ENCODE data around the gene TSEN2.
A peak's percentile ranks its signal among the peaks of the same experiment; 100 is the strongest.
"Not testable (repeated sequence)": the region's sequence is repeated elsewhere in the genome, so short reads cannot be mapped to it uniquely, and the experiment has no call there.

The TSEN2 gene

DNA sequence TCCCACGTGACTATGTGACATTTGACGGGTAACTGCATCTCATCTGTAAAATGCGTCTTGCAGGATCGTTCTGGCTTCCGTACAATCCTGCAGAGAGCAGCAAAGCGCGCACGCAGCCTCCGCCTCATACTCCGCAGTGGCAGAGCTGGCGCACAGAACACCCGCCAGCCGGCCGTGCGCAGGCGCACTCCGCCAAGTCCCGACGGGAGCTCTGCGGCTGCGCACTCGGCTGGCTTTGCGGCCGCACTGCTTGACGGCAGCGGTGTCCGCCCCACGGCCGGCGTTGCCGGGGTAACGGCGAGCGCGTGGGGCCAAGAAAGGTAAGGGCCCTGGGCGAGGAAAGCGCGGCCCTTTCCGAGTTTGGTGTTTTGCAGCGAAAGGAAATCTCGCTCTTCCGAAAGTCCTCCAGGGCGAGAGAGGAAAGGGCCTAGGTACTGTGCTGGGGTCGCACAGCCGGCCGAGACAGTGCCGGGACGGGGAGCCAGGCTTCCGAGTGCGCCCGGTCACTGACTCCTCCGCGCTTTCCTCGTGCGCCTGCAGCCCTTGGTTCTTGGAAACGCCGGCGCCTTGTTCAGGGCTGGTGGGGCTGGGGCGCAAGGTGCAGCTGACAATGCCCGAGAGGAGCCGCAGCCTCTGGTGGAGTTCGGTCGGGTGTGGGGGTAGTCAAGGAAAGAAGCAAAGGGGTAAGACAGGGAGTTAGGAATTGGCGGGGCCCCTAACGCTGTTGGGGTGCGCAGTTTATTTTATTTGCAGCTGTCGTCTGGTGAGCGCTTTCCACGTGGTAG, at the start of gene TSEN2:
TSS of gene TSEN2 (plus strand) at position 283 of the 785 bp plus-strand sequence. CDS start 5,321 bp downstream, outside the sequence.
- peak; percentile 89 to 92 for DNase-seq (ENCODE audit: low read depth in 2 of 2)

DNA sequence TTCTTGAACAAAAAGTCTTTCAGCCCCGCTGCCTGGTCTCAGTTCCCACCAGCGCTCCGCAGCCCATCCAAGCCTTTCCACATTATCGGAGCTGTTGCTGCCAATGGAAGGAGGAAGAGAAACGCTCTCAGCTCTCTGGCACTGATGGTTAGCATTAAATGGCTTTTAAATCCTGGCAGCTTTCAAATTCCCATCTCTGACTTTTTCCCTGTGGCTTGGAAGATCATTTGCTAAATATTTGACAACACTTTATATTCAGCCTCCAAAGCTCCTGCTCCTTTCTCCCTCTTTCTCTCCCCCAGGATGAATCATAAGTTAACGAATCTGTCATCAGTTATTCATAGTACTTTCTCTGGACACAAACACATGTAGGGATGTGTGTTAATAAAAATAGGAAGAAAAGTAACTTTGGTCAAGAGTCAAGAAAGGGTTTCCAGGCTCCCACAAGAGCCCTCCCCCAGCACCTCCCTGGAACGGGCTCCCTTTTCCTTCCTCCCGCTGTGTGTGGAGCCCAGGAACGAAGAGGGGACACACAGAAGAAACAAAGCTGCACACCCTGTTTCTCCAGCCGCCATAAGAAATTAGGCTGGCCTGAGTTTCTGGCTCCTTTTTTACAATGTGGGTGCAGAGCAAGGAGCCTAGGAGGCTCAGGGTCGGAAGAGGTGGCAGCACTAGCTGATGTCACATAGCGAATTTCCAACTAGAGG, 47.6 kb upstream of the TSEN2 start:
- DNase-seq (ENCODE audit: low read depth in 2 of 2) = no peak

DNA sequence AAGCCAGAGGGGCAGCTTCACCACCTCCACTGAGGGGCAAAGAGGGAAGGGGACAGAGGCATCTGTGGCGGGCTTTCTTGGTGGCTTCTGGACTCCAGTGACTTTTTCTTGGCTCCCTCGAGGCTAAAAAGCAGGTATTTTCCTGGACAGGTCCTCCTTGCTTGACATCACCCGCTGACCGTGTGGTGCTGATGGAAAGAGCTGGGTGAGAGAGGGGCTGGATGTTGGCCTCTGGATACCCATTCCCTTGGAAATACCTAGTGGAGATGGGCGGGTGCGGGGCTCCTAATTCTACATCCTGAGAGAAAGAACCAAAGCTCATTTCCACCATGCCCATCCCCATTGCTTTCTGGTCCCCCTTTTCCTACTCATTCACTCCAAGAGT, 47.1 kb upstream of the TSEN2 start:
- DNase-seq (ENCODE audit: low read depth in 2 of 2) = no peak

DNA sequence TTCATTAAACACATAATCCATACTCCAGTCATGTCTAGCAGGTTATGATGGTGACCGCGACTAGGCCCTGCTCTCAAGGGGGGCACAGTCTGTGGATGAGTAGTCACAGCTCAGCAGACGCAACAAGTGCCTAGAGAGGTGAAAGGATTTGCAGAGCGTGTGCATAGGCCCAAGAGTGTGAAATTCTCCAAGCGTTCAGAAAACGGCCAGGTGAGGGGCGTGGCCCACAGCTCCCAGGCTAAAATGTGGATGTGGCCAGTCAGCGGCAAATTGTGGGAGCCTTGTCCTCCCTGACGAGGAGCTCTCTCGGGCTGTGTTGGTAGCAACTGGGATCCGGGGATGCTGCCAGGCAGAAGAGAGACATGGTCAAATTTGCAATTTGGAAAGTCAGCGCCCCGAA, 46.4 kb upstream of the TSEN2 start:
- no peak for DNase-seq (ENCODE audit: low read depth in 2 of 2)

DNA sequence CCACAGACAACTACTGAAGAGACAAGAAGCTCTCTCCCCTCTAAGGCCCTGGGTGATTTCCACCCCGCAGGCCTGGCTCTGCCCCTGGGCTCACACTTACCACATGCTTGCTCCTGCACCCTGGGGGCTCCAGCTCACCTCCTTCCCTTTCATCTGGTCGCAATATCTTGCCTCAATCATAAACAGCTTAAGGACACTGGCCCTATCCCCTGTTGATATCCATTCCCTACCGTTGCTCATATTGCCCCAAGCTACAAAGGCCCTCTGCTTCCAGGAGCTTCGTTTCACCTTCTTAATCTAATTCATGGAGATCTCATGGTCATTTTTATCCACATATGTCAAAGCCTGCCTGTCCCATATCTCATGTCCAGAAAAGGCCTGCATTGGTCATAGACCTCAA, 46.0 kb upstream of the TSEN2 start:
- no peak for DNase-seq (ENCODE audit: low read depth in 2 of 2)

DNA sequence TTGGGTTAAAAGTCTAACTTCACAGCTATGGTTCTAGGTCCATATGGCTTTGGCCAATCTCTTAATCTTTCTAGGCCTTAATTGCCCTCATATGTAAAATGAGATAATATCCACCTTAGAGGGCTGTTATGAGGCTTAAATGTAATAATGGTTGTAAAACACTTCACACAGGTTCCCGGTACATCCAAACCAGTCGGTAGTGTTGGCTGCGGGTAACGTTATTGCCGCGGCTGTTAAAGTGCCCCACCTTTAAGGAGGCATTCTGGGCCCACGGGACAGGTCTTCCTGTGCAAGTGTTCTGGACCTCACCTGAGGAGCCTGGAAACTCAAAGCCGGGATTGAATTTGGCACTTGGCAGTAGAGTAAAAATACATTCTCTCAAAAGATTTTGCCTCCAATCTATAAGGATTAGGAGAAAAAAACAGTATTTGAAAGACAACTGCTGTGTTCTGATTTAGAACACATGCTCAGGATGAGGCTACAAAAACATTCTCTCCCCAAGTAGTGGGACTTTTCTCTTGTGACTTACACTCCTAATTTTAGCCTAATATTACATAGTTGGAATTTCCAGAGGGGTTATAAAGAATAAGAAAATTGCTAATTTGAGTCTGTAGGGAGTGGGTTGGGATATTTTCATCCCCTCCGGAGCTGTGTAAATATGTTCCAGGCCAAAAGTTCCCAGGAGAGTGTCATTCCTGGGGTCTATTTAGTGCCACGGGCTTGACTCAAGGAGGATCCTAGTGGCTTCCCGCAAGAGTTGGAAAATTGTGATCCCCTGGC, 44.9 kb upstream of the TSEN2 start:
- DNase-seq (ENCODE audit: low read depth in 2 of 2) = no peak

DNA sequence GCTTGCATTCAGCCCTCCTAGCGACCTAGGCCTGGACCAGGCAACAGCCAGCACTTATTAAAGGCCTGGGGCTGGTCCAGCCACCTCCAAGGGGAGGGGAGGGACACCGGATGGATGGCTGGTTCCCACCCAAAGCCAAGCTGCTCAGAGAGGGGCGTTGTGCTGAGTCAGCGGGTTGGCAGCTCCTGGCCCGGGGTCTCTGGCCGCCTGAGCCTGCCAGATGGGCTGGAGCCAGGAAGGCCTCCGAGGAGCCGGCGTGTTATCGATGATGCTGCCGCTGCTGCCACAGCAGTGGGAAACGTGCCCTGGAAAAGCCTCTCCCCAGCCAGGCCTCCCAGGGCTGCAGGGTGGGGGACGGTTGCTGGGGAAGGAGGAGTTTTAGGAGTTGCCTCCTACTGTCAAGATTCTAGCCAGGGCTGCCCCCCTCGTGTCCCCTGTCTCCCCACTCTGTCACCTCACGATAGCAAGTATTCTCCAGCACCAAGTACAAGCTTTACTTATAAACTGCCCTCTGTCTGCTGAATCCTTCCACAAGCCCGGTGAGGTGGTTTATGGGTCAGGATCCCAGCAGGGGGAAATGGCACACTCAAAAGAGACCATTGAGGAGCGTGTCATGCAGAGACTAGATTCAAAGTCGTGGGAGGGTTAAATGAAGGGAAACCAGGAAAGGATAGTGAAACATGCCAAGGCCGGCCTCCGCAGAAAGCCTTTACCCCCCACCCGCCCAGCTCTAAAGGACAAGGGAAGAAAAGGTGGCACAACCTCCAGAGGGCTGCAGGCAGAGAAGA, 43.2 kb upstream of the TSEN2 start:
- no peak for DNase-seq (ENCODE audit: low read depth in 2 of 2)

DNA sequence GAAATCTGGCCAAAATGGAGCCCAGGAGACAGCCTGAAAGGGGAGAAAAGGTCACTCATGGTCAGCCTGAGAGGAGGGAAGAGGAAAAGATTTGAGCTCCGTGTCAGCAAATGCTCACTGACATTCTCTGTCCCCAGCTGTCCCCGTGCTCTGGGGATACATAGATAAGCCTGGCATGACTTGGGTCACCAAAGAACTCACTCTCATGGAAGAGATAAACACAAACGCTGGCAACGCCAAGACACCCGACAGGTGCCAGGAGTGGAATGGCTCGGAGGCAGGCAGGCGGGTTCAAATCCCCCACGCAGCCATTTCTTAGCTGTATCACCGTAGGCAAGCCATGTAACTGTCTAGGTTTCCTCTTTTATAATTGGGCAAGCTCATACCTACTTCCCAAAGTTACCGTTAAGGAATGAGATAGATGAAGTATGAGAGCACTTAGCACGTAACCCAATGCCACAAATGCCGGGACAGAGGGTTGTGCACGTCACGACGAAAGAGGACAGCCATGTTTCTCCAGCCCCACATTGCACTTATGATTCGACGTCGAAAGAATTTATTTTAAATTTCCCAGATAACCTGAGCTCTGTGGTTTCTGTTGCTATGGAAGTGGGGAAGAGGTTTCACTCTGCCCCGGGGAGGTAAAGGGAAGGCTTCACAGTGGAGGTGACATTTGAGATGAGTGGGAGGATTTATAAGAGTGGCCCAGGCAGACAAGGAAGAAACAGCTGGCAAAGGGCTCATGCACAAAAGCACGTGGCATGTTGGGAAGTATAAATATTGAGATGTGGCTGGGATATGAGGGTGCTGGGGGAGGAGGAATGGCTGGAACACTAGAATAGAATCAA, 41.4 kb upstream of the TSEN2 start:
- DNase-seq (ENCODE audit: low read depth in 2 of 2) = no peak

DNA sequence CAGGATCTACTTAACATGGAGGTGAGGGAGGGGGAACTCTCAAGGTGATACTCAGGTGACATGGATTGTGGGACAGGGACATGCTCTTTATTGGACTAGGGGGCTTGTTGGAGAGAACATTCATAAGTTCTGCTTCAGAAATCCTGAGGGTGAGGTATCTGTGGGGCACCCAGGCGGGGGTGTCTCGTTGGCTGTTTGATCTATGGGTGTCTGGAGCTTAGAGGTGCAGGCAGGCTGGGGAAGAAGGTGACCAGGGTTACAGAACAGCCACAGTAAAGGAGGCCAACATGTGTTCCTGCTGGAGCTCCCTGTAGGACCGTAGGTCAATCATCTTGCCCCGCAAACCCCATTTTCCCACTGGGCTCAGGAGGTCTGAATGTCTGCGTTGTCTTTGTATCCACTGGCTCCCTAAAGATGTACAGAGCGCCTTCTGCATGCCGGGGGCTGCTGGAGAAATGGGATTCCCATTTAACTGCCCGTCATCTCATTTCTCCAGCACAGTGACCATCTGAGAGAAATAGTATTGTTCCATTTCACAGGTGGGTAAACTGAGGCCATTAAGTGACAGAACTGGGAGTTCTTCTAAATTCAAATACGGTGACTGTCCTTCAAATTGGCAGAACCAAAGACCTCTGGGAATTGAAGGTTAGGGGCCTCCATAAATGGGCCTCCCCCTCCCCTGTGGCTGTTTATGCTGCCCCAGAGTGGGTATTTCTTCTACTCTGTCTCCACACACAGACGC, 40.3 kb upstream of the TSEN2 start:
- no peak for DNase-seq (ENCODE audit: low read depth in 2 of 2)

DNA sequence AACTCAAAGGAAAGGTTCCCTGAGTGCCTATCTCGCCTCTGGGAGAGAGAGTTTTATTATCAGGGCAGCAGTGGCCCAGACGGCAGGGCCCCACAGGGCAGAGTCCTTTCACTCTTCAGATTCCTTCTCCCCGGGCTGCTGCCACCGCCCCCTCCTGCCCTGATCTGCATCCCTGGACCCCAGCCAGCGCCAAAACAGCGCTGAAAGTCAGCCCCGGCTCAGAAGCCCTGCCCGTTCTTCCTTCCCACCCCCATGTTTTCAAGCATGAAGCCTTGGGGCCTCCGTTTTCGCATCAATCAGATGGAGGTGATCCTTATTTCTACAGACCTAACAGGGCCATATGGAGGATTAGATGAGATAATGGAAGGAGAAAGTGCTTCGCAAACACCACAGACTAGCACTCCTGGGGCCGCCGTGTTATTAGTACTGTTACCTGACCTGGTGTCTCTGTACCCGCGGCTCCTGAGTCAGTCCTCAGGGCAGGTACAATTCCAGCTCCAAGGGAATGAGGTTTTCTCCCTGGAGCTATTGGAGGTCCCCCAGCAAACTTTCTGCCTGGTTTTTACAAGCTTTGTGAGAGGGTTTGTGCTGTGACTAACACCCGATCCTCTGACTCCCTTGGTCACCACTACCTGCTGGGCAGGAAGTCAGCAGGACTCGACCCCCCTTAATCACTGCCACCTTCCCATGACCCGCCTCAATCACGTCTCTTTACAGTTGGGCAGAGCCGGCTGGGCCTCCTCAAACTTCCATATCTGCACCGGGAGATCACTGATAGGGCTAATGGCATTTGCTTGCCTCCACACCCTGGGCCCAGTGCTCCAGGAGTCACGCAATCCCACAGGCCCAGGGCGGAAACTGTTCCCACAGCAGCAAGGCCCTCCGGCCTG, 39.5 kb upstream of the TSEN2 start:
- no peak for DNase-seq (ENCODE audit: low read depth in 2 of 2)

DNA sequence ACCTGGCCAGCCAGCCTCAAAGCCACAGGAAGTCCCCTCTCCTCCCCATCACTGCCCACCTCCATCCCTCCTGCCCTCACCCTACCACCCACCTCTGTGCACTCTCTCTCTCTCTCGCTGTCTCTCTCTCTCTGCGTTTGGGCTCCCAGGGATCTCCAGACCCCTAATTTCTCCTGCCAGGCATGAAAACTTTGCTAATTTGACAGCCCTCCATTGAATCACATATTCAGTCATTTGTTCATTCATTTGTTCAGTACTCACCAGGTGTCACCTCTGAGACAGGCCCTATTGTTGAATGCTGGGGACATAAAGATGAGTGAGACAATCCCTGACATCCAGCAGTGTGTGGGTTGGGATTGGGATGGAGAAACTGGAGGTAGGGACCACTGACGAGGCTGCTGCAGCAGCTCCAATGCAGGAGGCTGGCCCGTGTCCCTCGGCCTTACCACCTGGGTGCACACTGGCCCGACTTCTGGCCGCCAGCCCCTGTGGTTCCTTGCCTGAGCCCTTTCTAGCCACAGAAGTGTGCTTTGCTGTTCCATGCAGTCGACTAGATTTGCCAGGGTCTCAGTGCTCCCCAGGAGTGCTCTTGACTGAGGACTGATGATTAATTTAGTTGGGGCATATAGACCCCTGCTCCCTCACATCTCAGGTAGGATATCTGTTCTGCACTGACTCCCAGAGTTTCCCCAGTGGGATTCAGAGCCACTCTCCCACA, 38.6 kb upstream of the TSEN2 start:
- DNase-seq (ENCODE audit: low read depth in 2 of 2) = no peak

DNA sequence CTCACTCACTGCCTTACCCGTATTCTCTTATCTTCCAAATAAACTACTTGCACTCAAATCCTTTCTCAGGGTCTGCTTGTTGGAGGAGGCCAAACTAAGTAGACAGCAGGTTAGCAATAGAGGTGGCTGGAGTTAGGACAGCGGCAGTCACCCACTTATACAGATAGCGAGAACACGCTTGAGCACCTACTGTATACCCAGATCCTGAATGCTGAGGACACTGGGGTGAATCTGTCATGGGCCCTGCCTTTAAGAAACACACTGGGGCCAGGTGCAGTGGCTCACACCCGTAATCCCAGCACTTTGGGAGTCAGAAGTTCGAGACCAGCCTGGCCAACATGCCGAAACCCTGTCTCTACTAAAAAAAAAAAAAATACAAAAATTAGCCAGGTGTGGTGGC, 38.0 kb upstream of the TSEN2 start:
- no peak for DNase-seq (ENCODE audit: low read depth in 2 of 2)

DNA sequence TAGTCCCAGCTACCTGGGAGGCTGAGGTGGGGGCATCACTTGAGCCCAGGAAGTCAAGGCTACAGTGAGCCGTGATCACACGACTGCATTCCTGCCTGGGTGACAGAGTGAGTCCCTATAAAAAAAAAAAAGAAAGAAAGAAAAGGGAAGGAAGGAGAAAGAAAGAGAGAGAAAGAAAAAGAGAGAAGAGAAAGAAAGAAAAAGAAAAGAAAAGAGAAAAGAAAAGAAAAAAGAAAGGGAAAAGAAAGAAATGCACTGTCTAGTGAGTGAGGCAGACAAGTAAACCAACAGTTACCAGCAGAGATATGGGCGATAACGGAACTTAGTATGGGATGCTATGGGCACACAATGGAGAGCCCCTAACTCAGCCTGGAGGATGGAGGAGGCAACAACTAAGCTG, 37.2 kb upstream of the TSEN2 start:
- DNase-seq (ENCODE audit: low read depth in 2 of 2) = no peak

DNA sequence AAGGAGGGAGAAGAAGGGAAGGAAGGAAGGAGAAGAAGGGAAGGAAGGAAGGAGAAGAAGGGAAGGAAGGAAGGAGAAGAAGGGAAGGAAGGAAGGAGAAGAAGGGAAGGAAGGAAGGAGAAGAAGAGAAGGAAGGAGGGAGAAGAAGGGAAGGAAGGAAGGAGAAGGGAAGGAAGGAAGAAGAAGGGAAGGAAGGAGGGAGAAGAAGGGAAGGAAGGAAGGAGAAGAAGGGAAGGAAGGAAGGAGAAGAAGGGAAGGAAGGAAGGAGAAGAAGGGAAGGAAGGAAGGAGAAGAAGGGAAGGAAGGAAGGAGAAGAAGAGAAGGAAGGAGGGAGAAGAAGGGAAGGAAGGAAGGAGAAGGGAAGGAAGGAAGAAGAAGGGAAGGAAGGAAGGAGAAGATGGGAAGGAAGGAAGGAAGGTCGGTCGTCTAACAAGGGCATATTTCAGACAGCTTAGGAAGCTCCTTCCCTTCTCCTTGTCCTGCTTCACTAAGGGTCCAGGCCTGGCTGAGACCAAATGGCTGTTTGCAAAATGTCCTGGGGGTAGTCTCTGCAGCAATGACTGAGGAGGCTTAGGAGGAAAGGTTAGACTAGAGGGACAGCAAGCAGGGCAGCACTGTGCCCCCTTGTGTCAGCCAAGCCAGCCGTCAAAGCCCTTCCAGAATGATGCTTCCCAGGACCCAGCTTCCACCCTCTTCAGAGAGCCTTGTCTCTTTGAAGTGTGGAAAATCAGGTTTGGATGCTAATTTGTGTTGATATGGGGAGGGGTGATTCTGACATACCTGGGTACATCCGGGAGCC, 35.7 kb upstream of the TSEN2 start:
- DNase-seq (ENCODE audit: low read depth in 2 of 2) = not testable (repeated sequence)

DNA sequence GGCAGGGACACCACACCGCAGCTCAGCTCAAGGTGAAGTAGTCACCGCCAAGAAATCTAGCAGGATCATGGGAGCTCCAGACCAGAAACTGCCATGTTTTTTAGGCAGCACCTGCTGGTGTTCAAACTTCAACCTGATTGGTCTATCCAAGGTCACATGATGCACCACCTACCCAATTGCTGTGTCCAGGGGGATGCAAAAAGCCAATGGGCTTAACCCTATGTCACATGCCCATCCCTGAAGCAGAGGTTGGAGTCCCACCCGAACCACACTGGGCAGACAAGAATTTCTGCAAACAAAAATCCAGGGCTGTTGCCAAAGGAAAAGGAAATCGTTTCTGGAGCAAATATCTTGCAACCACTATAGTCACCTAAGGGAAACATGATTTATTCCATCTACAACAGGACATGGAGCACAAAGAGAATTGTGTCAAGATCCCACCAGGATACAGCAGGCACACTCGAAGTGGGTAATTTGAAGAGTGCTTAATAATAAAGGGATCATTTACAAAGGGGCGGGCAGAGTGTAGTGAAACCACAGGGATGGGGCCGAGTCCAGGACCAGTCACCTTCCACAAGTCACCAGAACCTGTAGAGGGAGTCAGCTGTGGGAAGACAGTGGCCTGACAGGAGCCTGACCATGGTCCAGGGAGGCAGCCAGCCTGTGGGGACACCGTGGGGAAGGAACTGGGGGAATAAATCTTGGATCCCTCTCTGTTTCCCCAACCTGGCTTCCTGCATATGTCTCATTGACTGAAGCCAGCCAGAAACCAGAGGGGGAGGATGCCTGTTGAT, 34.2 kb upstream of the TSEN2 start:
- no peak for DNase-seq (ENCODE audit: low read depth in 2 of 2)

DNA sequence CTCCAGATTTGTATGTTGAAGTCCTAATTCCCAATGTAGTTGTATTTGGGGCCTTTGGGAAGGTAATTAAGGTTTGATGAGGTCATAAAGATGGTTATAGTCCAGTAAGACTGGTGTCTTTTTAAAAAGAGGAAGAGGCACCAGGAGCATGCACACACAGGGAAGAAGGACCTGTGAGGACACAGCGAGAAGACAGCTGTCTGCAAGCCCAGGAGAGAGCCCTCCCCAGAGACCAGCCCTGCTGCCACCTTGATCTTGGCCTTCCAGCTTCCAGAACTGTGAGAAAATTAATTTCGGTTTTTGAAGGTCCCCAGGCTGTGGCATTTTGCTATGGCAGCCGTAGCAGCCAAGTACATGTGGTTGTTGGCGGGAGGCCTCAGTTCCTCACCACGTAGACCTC, 32.8 kb upstream of the TSEN2 start:
- no peak for DNase-seq (ENCODE audit: low read depth in 2 of 2)

DNA sequence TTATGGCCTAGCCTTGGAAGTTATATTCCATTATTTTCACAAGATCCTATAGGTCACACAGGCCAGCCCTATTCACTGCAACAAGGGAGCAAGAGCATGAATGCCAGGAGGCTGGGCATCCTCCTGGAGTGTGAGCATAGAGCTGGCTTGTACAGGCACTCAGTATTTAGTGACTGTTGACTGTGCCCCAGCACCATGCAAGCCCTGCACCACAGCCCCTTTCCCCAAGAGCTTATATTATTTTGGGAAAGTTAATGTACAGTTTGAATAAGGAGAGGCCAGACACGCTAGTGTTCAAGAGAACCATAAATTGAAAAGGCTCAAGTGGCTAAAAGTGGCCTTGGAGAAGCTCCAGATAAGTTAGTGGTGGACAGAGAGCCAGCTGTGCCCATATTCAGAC, 32.3 kb upstream of the TSEN2 start:
- DNase-seq (ENCODE audit: low read depth in 2 of 2) = no peak

Measured in stimulated activated CD8-positive, alpha-beta memory T cell treated with anti-CD3 and anti-CD28 coated beads, Interleukin-2, amount 100 ng/mL, for 1 hour (primary cell).